Smooth muscle cell (in vitro differentiated cells): Measurements from ENCODE around the gene NFKBIL1. TPM values are rescaled to one million over a fixed set of nuclear protein-coding genes. Genes with fewer than 3 reads are reported as not detected.
A peak's percentile ranks its signal among the peaks of the same experiment; 100 is the strongest.
"Not testable (repeated sequence)": the region's sequence is repeated elsewhere in the genome, so short reads cannot be mapped to it uniquely, and the experiment has no call there.

Experiments used
- DNase-seq: peaks from one replicate; lab custom pipeline; 2025; ENCODE audit not compliant: unreplicated experiment; lab: John Stamatoyannopoulos, UW
- H2AFZ ChIP-seq: fragments of 200-600 bp; sonication (generic); 2 replicates; pipeline ENCODE4 v1.6.0; 2016; ENCODE audit warnings: antibody characterized with exemption, low read depth, mild to moderate bottlenecking
- H3F3A ChIP-seq: fragments of 200-600 bp; sonication (generic); 2 replicates; pipeline ENCODE4 v1.6.0; 2017; ENCODE audit warnings: antibody characterized with exemption, low read depth
- H3K27ac ChIP-seq: fragments of 200-600 bp; sonication (generic); 2 replicates; pipeline ENCODE4 v1.5.1; 2016; ENCODE audit warnings: low read depth, mild to moderate bottlenecking
- H3K27me3 ChIP-seq: fragments of 200-600 bp; sonication (generic); 2 replicates; pipeline ENCODE4 v1.6.1; 2016; ENCODE audit warnings: low read depth, mild to moderate bottlenecking
- H3K36me3 ChIP-seq: fragments of 200-600 bp; sonication (generic); 2 replicates; pipeline ENCODE4 v1.5.1; 2016; ENCODE audit warnings: low read depth
- H3K4me1 ChIP-seq: fragments of 200-600 bp; sonication (generic); 2 replicates; pipeline ENCODE4 v1.5.1; 2016; ENCODE audit warnings: low read depth
- H3K4me2 ChIP-seq: fragments of 200-600 bp; sonication (generic); 2 replicates; pipeline ENCODE4 v1.6.0; 2016; ENCODE audit warnings: mild to moderate bottlenecking
- H3K4me3 ChIP-seq: fragments of 200-600 bp; sonication (generic); 2 replicates; pipeline ENCODE4 v1.5.1; 2016; ENCODE audit warnings: mild to moderate bottlenecking
- H3K79me2 ChIP-seq: fragments of 200-600 bp; sonication (generic); 2 replicates; pipeline ENCODE4 v1.6.0; 2016; ENCODE audit warnings: low read depth, mild to moderate bottlenecking
- H3K9ac ChIP-seq: fragments of 200-600 bp; sonication (generic); 2 replicates; pipeline ENCODE4 v1.6.0; 2016; ENCODE audit warnings: low read depth
- H3K9me3 ChIP-seq: fragments of 200-600 bp; sonication (generic); replicated peaks from 2 replicates; pipeline ENCODE4 v1.5.1; 2016; ENCODE audit warnings: low read depth
- H4K20me1 ChIP-seq: fragments of 200-600 bp; sonication (generic); 2 replicates; pipeline ENCODE4 v1.6.0; 2016; ENCODE audit warnings: low read depth
- WGBS: methylation state at CpG from one replicate; pipeline ENCODE4 v1.1.7; 2016; ENCODE audit warnings: low lambda C conversion rate; 5-methylcytosine and 5-hydroxymethylcytosine counted together
- polyA plus RNA-seq: library from polyadenylated mRNA; unstranded; fragments of >200 nt; fragmentation: Nextera tagmentation; extraction: Ambion mirVana; gene quantifications from 2 replicates; pipeline ENCODE4 v1.2.1, GENCODE V29; 2016
- total RNA-seq: library from RNA; depleted of rRNA; stranded (reverse); fragments of >200 nt; gene quantifications from 2 replicates; pipeline ENCODE4 v1.2.3, GENCODE V29; 2014
- TF ChIP-seq, protein P1 (sequence below): fragments of 200-600 bp; sonication (generic); IDR thresholded peaks from 2 replicates; pipeline ENCODE4 v1.5.1; 2017; ENCODE audit warnings: borderline replicate concordance, mild to moderate bottlenecking, antibody characterized with exemption; ENCODE audit not compliant: insufficient read depth, poor library complexity, severe bottlenecking

Gene NFKBIL1
- 8.1 and 28.2 TPM in 2 replicates for total RNA-seq
- 23.5 and 25.9 TPM in 2 replicates for polyA plus RNA-seq

DNA sequence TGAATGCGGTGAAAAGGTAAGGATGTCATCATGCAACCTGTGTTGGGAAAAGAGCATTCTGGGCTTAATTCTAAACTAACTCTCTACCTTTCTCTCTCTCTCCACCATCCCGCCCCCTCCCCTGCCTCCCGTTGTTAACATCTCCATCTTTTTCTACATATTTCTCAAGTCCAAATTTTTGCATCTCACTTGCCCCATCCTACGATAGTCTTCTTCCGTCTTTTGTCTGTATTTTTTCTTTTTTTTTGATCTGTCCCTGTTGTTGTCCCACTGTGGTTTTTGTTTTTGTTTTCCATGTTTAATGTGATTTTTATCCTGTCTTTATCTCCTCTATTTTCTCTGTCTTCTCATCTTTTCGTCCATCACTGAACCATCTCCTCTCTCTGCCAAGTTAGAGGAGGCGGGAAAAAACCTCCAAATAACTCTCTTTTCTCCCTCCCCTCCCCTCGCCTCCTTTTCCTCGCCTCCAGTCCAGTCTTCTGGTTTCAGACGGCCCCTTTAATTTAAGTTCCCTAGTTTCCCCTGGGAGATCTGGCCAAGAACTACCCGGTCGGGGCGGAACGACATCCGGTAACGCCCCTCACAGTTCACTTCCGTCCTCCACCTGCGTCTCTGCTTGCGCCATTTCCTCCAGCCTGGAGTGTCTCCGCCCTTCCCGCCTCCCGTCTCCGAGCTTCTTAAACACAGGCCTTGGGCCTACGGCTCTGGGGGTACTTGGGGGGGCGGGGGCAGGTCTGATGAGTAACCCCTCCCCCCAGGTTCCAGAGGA is at the start of gene NFKBIL1:
Gene NFKBIL1 (plus strand): TSS at position 651 of the 769 bp plus-strand sequence. CDS start 87 bp downstream, at position 738.
- H3K27ac ChIP-seq, result peak within 1 kb of the TSS; percentile 79
- H3K4me2 ChIP-seq, result peak within 1 kb of the TSS; percentile 91
- under 1% methylated on average over 25 of the region's 25 CpGs for WGBS
- peak within 1 kb of the TSS; percentile 85 for H3K9ac ChIP-seq
- no peaks in the 10 kb centered on the region for H3K27me3 ChIP-seq
- H3K79me2 ChIP-seq, result peaks cover 32% of the 10 kb centered on the region
- H3K4me3 ChIP-seq, result peak within 1 kb of the TSS; percentile 74
- H4K20me1 ChIP-seq, result no peaks in the 10 kb centered on the region
- TF ChIP-seq, protein P1, sequence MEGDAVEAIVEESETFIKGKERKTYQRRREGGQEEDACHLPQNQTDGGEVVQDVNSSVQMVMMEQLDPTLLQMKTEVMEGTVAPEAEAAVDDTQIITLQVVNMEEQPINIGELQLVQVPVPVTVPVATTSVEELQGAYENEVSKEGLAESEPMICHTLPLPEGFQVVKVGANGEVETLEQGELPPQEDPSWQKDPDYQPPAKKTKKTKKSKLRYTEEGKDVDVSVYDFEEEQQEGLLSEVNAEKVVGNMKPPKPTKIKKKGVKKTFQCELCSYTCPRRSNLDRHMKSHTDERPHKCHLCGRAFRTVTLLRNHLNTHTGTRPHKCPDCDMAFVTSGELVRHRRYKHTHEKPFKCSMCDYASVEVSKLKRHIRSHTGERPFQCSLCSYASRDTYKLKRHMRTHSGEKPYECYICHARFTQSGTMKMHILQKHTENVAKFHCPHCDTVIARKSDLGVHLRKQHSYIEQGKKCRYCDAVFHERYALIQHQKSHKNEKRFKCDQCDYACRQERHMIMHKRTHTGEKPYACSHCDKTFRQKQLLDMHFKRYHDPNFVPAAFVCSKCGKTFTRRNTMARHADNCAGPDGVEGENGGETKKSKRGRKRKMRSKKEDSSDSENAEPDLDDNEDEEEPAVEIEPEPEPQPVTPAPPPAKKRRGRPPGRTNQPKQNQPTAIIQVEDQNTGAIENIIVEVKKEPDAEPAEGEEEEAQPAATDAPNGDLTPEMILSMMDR, result no peak
- H2AFZ ChIP-seq, result peak within 1 kb of the TSS; percentile 91
- no peaks in the 10 kb centered on the region for H3K36me3 ChIP-seq
- DNase-seq, result peak; percentile 51
- no peaks in the 10 kb centered on the region for H3K9me3 ChIP-seq
- H3K4me1 ChIP-seq, result peaks cover 12% of the 10 kb centered on the region
- peaks cover 14% of the 10 kb centered on the region for H3F3A ChIP-seq

GRCh38 chr6:31498748-31499147 is 48.7 kb upstream of the NFKBIL1 start:
- Histone ChIP-seq H3K79me2 (no peaks in the 10 kb centered on the region), H3K4me3 (peak overlapping the region; percentile 1), H3K4me1 (peaks cover 3% of the 10 kb centered on the region), H2AFZ (no peak overlapping the region), H3K9ac (no peak overlapping the region), H4K20me1 (no peaks in the 10 kb centered on the region), H3K4me2 (peak overlapping the region; percentile 36), H3K9me3 (no peaks in the 10 kb centered on the region), H3K36me3 (no peaks in the 10 kb centered on the region), H3F3A (no peaks in the 10 kb centered on the region), H3K27ac (no peak overlapping the region), H3K27me3 (peaks cover 38% of the 10 kb centered on the region)
- DNase-seq, result no peak
- TF ChIP-seq, protein P1, result no peak
- 3% methylated on average over 21 of the region's 21 CpGs for WGBS

DNA sequence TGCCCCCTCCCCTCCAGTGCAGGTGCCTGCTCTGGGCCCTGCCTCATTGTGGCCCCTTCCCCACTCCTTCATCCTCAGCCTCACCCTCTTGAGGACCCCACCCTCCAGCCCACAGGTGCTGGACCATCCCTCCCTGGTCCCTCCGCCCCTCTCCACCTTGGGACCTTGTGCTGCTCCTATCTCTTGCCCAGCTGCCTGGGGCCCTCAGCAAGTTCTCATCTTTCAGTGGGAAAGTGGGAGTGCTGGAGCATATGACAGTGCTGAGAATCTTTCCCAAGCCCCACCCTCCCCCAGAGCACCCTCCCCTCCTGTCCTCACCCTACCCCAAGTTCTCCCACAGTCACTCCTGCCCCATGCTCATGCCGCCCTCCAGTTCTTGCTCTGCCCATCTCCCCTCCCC is 47.8 kb upstream of the NFKBIL1 start:
- 78% methylated on average over 1 of the region's 2 CpGs for WGBS
- not testable (repeated sequence) for DNase-seq, H3K9ac ChIP-seq, H3K27ac ChIP-seq, H3K4me2 ChIP-seq, H3K36me3 ChIP-seq, H2AFZ ChIP-seq, H4K20me1 ChIP-seq, H3K9me3 ChIP-seq, H3K79me2 ChIP-seq, H3K4me3 ChIP-seq, H3F3A ChIP-seq, H3K4me1 ChIP-seq
- peaks cover 38% of the 10 kb centered on the region for H3K27me3 ChIP-seq

GRCh38 chr6:31502586-31502985 is 44.8 kb upstream of the NFKBIL1 start:
- no peaks in the 10 kb centered on the region for H4K20me1 ChIP-seq
- H3K27ac ChIP-seq, result no peak overlapping the region
- TF ChIP-seq, protein P1, result no peak
- no peaks in the 10 kb centered on the region for H3F3A ChIP-seq
- no peaks in the 10 kb centered on the region for H3K79me2 ChIP-seq
- no peaks in the 10 kb centered on the region for H3K9me3 ChIP-seq
- no peak overlapping the region for H2AFZ ChIP-seq
- no peak overlapping the region for H3K4me2 ChIP-seq
- H3K27me3 ChIP-seq, result peaks cover 35% of the 10 kb centered on the region
- no peak for DNase-seq
- no peak overlapping the region for H3K9ac ChIP-seq
- no peaks in the 10 kb centered on the region for H3K36me3 ChIP-seq
- no peaks in the 10 kb centered on the region for H3K4me1 ChIP-seq
- no peak overlapping the region for H3K4me3 ChIP-seq

- not testable (repeated sequence) for H3K27ac ChIP-seq, H2AFZ ChIP-seq, H3K4me1 ChIP-seq, H3K79me2 ChIP-seq, H3K4me3 ChIP-seq, H3K36me3 ChIP-seq, H3F3A ChIP-seq, H3K9me3 ChIP-seq, H3K4me2 ChIP-seq, H4K20me1 ChIP-seq, H3K9ac ChIP-seq, DNase-seq, H3K27me3 ChIP-seq
- 36% methylated on average over 2 of the region's 2 CpGs for WGBS
Measured at GRCh38 chr6:31509036-31509435, 38.4 kb upstream of the NFKBIL1 start.
